Colon (tissue), 2 donors: ENCODE results near the gene PRR35.

Experiments
- FAIRE-seq: peaks from 2 replicates; lab custom pipeline; 2012; peaks lifted over from hg19 to GRCh38; lab: Jason Lieb, UNC
- donor health status: control.
- donor health status: control.

PRR35 gene

DNA sequence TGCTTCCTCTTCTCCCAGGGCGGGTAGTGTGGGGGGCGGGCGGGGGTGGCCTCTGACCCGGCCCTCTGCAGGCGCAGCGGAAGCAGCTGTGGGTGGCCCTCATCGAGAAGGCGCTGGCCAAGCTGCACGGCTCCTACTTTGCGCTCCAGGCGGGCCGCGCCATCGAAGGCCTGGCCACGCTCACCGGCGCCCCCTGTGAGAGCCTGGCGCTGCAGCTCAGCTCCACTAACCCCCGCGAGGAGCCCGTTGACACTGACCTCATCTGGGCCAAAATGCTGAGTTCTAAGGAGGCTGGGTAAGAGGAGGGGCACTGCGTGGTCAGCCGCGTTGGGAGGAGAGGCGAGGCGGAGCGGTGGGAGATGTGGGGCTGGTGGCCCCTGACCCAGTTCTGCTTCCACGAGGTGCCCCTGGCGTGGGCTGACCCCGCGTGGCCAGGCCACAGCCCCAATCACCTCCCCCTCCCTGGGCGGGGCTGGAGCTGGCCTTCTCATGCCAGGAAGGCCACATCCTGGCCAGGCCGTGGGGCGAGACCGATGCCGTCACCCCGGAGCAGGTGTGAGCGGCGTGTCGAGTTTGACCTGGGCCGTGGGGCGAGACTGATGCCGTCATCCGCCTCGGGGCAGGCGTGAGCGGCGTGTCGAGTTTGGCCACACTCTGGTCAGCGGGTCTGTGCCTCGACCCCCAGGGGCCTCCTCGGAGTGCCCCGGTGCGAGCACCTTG, 10.5 kb upstream of the PRR35 start:
- FAIRE-seq, result no peak

GRCh38 chr16:551210-551609, 9.0 kb upstream of the PRR35 start:
- FAIRE-seq, result no peak

DNA sequence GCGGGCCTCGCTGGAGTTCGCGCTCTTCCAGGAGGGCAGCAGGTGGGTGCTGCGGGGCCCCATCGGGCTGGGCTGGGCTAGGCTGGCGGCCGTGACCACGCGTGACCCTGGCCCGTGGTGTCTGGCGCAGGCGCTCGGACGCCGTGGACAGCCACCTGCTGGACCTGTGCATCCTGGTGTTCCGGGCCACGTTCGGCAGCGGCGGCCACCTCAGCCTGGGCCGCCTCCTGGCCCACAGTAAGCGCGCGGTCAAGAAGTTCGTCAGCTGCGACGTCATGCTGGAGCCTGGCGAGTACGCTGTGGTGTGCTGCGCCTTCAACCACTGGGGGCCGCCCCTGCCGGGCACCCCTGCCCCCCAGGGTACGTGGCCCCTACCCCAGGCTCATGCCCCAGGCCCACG, 8.0 kb upstream of the PRR35 start:
- FAIRE-seq, result no peak

GRCh38 chr16:553601-554296, 6.4 kb upstream of the PRR35 start:
- no peak for FAIRE-seq

GRCh38 chr16:554297-554621, 5.9 kb upstream of the PRR35 start:
- FAIRE-seq, result no peak

DNA sequence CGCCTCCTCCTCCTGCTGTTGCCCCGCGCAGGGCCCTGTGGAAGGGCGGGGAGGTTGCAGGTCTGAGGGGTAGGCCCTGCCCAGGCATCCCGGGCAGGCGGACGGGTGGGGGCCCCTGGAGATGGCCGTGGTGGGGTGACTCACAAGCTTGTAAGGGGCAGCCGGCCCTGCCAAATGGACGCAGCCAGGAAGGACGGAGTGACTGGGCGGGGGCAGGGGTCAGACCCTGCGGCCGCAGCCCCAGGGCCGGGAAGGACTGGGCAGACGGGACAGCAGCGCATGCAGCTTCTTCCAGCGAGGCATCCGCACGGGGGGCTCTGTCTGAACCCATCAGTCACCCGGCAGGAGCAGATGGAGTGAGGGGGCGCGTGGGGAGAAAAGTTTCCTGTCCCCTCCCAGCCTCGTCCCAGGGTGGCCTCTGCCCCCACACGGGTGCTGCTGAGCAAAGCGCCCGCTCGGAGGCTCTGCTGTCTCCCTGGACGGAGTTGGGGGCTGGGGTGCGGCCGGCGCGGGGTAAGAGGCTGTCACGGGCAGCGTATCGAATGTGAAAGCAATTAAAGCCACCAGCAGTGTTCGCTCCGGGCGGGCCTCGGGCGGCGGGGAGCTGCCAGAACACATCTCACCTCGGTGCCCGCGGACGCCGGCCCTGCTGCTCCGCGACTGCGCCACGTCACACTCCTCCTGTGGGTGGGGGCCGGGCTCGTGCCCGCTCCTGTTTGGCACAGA, 5.4 kb upstream of the PRR35 start:
- FAIRE-seq, result no peak

DNA sequence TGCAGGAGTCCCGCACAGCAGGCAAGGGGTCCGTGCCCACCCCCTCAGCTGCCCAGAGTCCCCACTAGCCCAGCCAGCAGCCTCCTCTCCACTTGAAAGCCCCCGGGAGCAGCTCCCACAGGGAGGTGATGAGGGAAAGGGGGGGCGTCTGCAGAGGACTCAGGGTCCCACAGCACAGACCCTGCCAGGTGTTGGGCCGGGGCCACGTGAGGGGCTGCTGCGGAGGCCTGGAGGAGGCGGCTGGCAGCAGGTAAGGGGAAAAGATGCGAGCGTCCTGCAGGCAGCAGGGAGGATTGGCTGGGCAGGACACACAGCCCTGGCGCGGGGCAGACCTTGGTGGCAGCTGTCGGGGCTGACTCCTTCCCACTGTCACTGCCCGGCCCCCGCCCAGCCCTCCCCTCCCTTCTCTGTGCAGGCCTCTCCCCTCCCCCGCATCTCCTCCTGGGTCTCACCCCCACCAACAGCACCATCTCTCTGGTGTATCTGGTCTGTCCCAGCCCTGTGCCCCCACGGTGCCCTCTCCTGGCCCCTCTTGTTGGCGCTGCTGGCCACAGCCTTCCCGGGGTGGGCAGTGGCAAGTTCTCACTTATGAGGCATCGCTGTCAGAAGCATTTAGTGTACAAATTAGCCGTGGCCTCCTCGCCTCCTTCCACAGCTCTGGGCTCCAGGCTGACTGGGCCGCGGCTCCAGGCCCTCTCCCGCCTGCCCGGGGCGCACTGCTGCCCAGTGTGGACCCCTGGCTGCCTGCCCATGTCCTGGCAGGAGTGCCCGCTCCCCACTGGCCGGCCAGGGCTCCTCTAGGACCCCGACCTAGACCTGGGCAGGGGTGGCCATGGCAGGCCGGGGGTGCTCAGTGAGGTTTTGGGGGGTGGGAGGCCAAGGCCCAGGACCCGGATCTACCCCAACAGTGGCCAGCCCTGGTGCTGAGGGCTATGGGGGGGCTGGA, 4.4 kb upstream of the PRR35 start:
- no peak for FAIRE-seq

DNA sequence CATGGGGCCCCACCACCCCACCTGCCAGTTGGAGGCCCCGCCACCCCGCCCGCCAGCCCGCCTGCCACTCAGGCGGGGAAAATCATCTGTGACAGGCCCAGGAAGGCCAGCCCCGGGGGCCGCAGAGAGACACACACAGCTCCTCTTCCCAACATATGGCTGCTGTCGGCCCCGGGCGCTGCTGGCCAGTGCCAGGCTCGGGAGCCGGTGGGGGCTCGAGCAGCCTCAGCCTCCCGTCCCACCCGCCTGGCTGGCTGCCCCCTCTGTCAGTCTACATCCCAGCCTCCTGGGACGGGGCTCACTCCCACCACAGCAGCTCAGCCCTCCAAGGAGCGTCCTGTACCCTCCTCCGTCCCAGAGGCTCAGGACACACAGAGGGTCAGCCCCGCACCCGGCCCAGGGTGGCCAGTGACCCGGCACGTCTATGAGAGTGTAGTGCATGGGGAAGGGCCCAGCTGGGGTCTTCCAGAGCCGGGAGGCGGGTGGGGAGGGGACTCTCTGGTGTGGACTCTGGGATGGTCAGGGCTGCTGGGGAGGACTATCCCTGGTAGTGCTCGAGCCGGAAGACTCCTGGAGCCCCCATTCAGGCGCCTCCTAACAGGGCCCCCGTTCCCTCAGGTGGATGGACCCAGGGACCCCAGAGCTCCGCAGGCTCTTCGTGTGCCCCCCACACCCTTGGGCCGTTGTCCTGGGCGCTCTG, 3.6 kb upstream of the PRR35 start:
- no peak for FAIRE-seq

DNA sequence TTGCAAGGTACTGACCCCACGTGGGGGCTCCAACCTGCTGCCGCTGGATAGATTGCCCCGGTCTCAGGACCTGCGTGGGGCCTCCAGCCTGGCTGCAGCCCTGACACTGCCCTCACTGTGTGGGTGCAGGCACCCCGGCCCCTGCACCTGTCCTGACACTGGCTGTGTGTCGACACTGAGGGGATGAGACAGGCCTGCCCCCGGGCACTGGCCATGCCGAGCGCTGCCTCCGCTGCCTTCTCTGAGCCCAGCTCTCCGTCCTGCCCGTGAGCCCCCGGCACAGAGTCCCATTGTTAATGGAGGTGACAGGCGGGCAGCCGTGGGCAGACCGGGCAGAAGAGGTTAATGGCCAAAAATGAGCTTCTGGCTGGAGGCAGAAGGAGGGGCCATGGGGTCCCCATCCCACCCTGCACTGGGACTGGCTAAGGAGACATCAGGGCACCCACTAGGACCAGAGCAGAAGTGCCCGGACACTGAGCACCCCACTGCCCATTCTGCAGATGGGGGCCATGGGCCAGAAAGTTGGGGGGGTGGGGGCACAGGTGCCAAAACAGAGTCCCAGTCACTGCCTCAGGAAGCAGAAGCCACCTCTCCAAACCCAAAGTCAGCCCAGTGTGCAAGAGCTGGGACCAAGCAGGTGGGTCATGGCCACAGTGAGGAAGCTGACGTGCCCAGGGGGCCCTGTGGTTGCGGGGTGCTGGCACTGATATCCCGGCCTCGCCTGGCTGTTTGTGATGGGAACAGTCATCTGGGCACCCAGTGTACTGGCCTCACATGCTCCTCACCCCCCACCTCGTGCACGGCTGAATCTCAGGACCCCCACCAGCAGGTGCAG, 2.5 kb upstream of the PRR35 start:
- FAIRE-seq, result no peak

DNA sequence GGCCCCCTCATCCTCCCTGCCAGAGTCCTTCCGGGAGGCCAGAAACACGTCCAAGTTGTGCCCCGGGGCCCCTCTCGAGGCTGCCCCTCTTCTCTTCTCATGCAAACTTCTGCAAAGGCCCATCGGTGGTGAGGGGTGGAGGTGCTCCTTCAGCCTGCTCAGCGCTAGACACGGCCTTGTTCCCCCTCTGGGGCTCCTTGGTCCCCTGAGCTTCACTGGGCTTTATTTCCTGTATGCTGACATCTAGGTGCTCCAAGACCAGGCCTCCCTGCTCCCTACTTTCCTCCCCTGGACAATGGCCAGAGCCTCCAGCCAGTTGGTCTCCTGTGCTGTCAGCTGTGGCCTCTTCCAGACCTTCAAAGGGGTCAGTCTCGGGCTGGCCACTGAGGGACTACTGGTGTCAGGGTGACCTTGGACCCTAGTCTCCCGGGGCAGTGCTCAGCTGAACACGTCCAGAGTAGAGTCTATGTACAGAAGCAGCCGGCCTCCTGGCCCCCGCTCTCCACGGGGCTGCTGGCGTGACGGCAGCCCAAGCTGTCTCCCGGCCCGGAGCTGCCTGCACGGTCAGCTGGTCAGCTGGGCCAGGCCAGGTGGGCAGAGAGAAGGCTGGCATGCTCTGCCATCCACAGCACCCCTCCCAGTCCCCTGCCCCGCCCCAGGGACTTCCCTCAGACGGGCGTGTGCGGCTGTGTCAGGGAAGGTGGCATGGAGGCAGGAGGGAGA, 1.7 kb upstream of the PRR35 start:
- FAIRE-seq, result no peak

GRCh38 chr16:559021-559380, 1.2 kb upstream of the PRR35 start:
- no peak for FAIRE-seq

DNA sequence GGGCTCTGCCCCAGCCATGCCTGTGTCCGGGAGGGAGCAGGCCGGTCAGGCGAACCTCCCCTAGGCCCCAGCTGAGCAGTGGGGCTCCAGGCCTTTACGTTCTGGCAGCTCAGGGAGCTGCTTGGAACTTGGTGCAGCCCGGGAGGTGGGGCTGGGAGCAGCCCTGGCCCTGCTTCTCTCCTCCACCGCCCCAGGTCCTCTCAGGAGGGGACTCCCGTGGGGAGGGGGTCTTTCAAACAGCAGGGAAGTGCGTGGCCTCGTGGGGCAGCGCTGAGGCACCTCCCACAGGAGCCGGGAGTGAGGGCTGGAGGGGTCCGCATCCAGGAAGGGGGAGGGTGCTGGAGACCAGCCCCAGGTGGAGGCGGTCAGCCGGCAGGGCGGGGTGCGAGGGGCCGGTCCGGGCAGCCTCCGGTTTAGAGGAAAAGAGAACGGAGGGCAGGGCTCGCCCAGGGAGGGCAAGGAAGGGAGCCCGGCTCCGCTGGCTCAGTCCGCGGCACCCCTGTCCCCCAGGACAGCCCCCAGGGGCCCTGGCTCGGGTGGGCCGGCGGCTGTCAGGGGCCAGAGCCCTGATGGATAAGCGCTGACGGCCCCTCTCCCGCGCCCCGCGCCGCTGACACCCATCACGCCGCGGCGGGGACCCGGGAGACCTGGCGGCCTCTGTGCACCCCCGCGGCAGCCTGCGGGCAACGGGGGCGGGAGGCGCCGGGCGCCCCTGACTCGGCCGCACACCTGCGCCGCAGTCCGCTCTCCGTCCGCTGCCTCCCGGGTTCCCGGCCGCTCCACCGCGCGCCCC, 587 bp upstream of the PRR35 start:
- no peak for FAIRE-seq

- FAIRE-seq, result no peak
Observed at GRCh38 chr16:560701-561412, 663 bp downstream of the PRR35 start.

DNA sequence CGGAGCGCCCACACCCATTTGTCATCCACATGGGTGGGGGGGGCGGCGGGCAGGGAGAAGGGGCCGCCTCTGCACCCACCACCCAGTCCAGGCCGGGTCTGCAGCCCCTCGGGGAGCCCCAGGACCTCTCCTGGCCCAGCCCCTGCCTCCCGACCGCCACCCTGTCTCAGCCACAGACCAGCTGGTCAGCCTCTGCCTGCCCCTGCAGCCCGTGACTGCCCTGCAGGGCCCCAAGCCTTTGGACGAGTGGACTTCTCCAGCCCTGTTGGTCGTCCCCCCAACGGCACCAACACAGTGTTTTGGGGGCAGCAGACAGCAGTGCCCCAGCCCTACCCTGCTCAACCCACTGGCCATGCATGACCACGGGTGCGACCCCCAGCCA, 1.2 kb downstream of the PRR35 start:
- no peak for FAIRE-seq

GRCh38 chr16:561957-562938, 2.1 kb downstream of the PRR35 start:
- FAIRE-seq, result no peak

- FAIRE-seq, result no peak
Observed at GRCh38 chr16:563072-563644, 3.0 kb downstream of the PRR35 start.
